Neuron (in vitro differentiated cells): Measurements from ENCODE around the gene INAFM2.

ENCODE experiments used
- H2AFZ ChIP-seq: one replicate; pipeline ENCODE4 v1.6.1; 2013; ENCODE audit warnings: low read depth, mild to moderate bottlenecking, inconsistent platforms, low read length, moderate library complexity
- H3K27me3 ChIP-seq: one replicate; pipeline ENCODE4 v1.6.1; 2013; ENCODE audit warnings: low read length; ENCODE audit not compliant: insufficient read depth
- H3K36me3 ChIP-seq: one replicate; pipeline ENCODE4 v1.6.1; 2013; ENCODE audit warnings: low read length; ENCODE audit not compliant: insufficient read depth
- H3K4me1 ChIP-seq: one replicate; pipeline ENCODE4 v1.6.1; 2013; ENCODE audit warnings: low read length; ENCODE audit not compliant: insufficient read depth
- H3K4me3 ChIP-seq: 2 replicates; pipeline ENCODE4 v1.5.1; 2013; ENCODE audit warnings: mild to moderate bottlenecking, low read length, moderate library complexity
- H3K9me3 ChIP-seq: one replicate; pipeline ENCODE4 v1.6.1; 2013; ENCODE audit warnings: low read length

INAFM2 gene

DNA sequence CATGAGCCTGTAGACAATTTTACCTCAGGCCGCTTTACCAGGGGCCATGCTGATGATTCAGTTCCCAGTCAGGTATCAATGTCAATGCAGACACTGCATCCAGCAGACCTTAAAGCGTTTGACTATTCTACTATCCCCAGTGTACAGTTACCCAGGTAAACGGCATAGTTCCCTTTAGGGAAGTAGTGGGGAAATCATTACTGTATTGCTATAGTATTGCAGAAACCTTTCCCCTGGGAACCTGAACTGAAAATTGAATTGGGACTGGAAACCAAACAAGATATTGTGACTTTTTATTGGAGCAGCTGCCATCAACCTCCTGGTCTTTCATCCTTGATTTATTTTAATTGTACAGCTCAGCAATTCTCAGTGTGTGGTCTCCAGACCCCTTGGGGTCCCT is 6.6 kb upstream of the INAFM2 start:
- Histone ChIP-seq H3K4me1 (peaks cover 9% of the 10 kb centered on the region), H3K36me3 (no peaks in the 10 kb centered on the region), H3K9me3 (no peaks in the 10 kb centered on the region), H2AFZ (no peak overlapping the region), H3K27me3 (peaks cover 5% of the 10 kb centered on the region), H3K4me3 (no peak overlapping the region)

DNA sequence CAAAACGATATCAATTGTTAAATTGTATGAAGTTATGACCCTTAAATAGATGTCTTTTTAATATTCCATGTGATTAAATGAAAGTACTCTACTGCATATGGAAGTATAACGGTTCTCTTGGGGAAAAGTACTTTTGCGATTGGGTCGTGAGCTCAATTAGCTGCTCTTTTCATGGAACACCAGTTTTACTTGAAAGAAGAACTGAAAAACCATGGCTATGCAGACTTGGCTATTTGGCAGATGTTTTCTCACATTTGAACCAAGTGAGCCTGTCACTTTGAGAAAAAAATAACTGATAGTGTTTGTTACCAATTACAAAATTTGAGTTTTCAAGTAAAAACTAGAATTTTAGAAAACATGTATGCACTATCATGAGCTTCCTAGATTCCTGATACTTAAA is 5.9 kb upstream of the INAFM2 start:
- Histone ChIP-seq H3K36me3 (no peaks in the 10 kb centered on the region), H3K4me3 (no peak overlapping the region), H2AFZ (no peak overlapping the region), H3K4me1 (peaks cover 15% of the 10 kb centered on the region), H3K27me3 (peaks cover 10% of the 10 kb centered on the region), H3K9me3 (no peaks in the 10 kb centered on the region)

DNA sequence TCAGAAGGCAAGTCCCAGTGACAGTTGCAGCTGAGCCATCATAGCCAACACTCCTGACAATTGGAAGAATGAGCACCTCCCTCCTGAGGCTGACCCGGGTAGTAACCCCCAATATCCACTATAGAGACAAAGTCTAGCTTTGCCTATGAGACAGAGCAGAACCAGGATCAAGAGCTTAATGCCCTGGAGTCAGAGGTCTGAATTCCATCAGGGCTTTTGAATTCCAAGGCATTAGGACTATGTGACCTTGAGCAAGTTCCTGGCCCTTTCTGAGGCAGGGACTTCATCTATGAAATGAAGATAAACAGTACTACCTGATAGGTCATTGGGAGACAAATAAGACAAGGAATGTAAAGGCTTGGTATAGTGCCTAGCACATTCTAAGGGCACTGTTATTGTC is 3.1 kb upstream of the INAFM2 start:
- no peak overlapping the region for H3K4me3 ChIP-seq
- peaks cover 14% of the 10 kb centered on the region for H3K27me3 ChIP-seq

DNA sequence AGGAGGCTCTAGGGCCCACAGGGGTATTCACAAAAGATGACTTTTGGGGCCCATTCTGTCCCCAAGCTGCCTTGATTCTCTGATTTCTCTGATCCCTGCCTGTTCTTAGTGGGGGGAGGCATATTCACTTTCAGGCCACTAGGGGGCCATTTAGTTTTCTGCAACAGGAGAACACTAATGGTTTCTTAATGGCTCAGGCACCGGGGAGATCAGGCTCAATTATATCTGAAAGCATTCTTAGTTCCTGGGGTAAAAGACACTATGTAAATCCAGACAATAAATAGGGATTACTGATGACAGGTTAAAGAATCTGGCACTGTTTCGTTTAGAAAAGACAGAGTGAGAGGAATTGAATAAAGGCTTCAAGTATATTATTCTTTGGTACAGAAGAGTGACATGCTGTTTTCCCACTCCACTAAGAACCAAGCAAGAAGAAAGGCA is 2.5 kb upstream of the INAFM2 start:
- Histone ChIP-seq H3K27me3 (peaks cover 13% of the 10 kb centered on the region), H3K9me3 (no peaks in the 10 kb centered on the region), H2AFZ (no peak overlapping the region), H3K36me3 (no peaks in the 10 kb centered on the region), H3K4me1 (peaks cover 37% of the 10 kb centered on the region), H3K4me3 (no peak overlapping the region)

More for the DNA sequence above, 3.1 kb upstream of the INAFM2 start:
- Histone ChIP-seq H2AFZ (no peak overlapping the region), H3K9me3 (no peaks in the 10 kb centered on the region), H3K4me1 (peaks cover 31% of the 10 kb centered on the region), H3K36me3 (no peaks in the 10 kb centered on the region)

DNA sequence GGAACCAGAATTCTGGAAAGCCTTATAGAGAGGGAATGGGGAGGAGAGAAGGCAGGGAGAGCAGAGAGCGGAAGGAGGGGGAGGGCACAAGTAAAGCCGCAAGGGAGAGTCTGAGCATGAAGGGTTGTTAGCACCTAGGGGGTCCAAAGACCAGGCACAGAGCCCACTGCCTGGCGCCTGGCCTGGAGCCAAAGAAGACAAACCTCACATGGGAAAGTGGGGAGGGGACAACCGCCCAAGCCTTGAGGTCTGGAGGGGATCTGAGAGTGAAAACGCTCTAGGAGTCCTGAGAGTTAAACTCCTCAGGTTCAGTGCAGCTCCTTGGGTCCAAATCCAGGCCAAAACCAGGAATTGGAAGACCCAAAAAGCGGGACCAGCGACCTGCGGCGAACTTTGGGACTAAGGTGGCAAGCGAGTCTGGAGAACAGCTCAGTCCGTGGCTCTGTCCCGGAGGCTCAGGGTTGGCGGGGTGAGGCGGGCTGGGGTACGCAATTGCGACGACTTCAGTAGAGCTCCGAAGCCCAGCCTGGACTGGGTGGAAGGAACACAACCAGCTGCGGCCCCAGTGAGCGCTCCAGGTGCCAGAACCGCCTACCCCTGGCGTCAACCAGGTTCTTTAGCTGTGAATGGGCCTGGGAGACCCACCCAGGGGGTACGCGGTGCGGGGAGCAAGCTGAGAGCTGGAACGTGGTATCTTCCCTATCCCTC is 807 bp upstream of the INAFM2 start:
- Histone ChIP-seq H3K9me3 (no peaks in the 10 kb centered on the region), H3K4me3 (peak overlapping the region; percentile 82), H2AFZ (no peak overlapping the region), H3K27me3 (peaks cover 9% of the 10 kb centered on the region), H3K36me3 (no peaks in the 10 kb centered on the region), H3K4me1 (peaks cover 53% of the 10 kb centered on the region)

DNA sequence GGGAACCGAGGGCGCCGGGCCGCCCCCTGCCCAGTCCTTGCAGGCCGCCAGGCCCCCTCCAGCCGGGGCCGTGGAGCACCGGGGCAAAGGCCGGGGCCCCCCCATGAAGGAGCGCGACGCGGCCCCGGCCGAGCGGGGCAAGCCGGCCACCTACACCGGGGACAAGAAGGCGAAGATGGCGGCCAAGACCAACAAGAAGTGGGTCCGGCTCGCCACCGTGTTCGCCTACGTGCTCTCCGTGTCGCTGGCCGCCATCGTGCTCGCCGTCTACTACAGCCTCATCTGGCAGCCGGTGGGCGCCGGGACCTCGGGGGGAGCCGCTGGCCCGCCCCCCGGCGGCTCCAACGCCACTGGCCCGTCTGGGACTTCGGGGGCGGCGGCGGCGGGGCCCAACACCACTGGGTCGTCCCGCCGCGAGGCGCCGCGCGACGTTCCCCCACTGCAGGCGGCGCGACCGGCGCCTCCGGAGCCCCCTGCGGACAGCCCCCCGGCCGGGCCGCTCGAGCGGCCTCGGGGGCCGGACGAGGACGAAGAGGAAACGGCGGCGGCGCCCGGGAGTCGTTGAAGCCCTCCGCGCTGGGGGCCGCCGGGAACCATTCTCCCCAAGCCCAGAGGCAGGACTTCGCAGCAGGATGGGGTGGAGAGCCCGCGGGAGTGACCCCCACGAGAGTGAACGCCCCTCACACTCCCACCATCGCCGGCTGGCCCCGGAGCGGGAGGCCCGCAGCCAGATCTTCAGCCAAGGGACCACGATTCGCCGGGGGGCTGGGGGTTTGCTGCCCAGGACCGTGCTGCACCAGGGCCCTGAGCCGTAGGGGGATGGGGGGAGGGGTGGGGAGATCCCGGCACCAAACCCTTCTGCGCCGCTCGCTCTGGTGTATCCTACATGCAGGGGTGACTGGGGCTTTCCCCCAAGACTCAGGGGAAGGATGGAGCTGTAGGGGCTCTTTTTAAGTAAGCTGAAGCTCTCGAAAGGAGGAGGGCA is 753 bp downstream of the INAFM2 start:
- Histone ChIP-seq H2AFZ (no peak overlapping the region), H3K4me3 (peak overlapping the region; percentile 82), H3K36me3 (no peaks in the 10 kb centered on the region), H3K27me3 (peaks cover 9% of the 10 kb centered on the region), H3K4me1 (peaks cover 66% of the 10 kb centered on the region), H3K9me3 (no peaks in the 10 kb centered on the region)

DNA sequence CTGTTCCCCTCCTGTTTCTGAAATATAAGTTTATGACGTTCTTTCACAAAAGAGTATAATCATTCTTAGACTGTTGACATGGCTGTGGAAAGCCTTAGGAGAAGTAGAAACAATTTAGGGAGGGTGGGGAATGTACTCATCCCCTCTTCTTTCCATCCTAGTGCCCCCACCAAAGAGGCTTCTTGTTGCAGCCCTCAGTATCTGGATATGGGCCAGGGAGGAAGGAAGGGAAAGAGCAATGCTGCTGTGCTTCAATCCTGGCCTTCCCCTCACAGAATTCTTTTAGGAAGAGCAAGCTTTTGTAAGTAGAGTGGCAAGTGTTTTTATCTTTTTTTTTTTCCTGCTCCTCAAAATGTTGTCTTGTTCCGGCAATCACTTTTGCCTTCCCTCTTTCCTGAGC is 1.7 kb downstream of the INAFM2 start:
- peaks cover 76% of the 10 kb centered on the region for H3K4me1 ChIP-seq
- H3K36me3 ChIP-seq, result no peaks in the 10 kb centered on the region
- H3K27me3 ChIP-seq, result peaks cover 9% of the 10 kb centered on the region
- H3K4me3 ChIP-seq, result peak overlapping the region; percentile 82
- H2AFZ ChIP-seq, result no peak overlapping the region
- no peaks in the 10 kb centered on the region for H3K9me3 ChIP-seq

DNA sequence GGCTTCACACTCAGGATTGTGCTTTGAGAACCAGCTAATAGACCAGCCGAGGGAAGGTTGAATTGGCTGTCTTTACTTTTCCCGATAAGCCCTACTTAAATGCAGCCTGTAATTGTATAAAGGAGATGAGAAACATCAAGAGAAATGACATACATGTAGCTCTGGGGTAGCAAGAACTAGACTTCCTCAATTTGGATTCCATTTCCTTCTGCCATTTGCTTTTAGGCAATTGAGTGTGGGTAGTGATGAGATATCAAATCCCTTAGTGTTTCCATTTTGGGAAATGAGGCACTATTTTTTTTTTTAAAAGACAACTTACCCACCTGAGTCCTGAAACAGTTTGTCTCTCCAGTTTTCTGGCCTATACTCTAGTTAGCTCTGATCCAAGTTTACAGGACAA is 2.2 kb downstream of the INAFM2 start:
- H3K36me3 ChIP-seq, result no peaks in the 10 kb centered on the region
- H2AFZ ChIP-seq, result no peak overlapping the region
- no peaks in the 10 kb centered on the region for H3K9me3 ChIP-seq
- H3K27me3 ChIP-seq, result peaks cover 9% of the 10 kb centered on the region
- H3K4me1 ChIP-seq, result peaks cover 77% of the 10 kb centered on the region
- no peak overlapping the region for H3K4me3 ChIP-seq

DNA sequence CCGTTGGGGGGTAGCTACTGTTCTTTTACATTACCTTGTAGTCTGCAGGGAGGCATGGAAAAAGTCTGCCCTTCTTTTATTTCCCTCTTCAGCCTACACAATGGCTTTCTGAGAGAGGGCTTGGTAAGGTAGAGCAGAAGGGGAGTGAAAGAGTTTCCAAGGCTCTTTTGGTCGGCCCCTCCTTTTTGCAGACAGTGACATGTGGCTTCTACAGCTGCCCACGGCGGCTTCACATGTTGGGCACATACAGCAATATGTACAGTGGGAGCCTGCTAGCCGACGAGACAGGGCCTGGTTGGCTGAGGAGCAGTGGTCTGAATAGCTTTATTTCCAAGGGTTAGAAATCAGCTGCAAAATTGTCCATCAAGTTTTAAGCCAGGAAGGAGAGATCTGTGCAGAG is 4.0 kb downstream of the INAFM2 start:
- Histone ChIP-seq H3K4me1 (peaks cover 65% of the 10 kb centered on the region), H2AFZ (no peak overlapping the region), H3K9me3 (no peaks in the 10 kb centered on the region), H3K36me3 (no peaks in the 10 kb centered on the region), H3K4me3 (no peak overlapping the region), H3K27me3 (peaks cover 4% of the 10 kb centered on the region)

DNA sequence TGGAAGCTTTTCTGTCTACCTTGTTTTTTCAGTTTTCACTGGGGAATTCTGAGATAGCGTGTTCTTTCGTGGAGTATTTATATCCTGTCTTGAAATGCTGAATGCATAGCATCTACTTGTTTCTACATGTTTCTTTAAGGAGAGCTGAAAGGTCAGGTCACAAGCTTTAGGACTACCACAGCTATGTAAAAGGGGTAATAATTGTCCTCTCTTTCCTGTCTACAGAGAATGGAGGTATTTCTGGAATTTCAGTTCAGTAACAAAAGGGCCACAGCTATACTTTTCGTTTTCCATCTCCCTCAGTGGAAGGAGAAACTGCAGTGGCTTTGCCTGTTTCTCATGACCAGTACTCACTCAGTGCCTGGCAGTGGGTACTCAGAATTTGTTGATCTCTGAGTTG is 4.7 kb downstream of the INAFM2 start:
- no peaks in the 10 kb centered on the region for H3K27me3 ChIP-seq
- H3K4me3 ChIP-seq, result no peak overlapping the region

DNA sequence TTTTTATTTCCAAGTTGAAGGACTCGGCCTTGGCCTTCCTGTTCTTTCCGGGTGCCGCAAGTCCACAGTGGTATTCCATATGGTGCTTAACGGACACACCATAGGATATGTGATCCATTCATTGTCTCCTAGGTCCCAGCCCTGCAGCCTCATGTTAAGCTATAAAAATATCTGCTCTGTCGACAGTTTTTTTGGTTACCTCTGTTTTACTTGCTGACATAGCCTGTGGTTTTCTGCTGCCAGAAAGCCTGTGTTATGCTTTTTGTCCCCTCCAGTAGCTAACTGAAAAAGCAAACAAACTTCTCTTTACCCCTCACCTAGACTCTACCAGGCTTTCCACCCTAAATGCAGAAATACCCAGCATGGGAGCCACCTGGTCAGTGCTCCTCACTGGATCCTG is 5.3 kb downstream of the INAFM2 start:
- Histone ChIP-seq H3K27me3 (no peaks in the 10 kb centered on the region), H3K4me1 (peaks cover 59% of the 10 kb centered on the region), H3K4me3 (no peak overlapping the region), H2AFZ (no peak overlapping the region), H3K9me3 (no peaks in the 10 kb centered on the region), H3K36me3 (no peaks in the 10 kb centered on the region)

More for the DNA sequence above, 4.7 kb downstream of the INAFM2 start:
- Histone ChIP-seq H3K36me3 (no peaks in the 10 kb centered on the region), H3K9me3 (no peaks in the 10 kb centered on the region), H2AFZ (no peak overlapping the region), H3K4me1 (peaks cover 59% of the 10 kb centered on the region)

DNA sequence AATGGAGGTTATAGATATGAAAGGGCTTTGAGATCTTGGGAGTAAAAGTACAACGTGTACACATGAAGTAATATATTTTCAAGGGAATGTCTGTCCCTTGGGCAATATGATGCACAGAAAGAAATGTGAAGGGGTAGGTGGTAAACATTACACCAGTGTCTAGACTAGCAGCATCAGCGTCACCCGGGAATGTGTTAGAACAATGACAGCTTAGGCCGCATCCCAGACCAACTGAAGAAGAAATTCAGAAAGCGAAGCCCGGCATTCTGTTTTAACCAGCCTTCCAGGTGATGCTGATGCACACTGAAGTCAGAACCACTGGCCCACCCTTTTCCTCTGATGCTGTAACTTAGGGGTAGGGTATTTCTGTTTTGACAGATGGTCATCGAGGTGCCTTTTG is 6.3 kb downstream of the INAFM2 start:
- Histone ChIP-seq H3K27me3 (no peaks in the 10 kb centered on the region), H3K4me3 (no peak overlapping the region), H2AFZ (no peak overlapping the region), H3K9me3 (no peaks in the 10 kb centered on the region), H3K36me3 (no peaks in the 10 kb centered on the region), H3K4me1 (peaks cover 54% of the 10 kb centered on the region)

DNA sequence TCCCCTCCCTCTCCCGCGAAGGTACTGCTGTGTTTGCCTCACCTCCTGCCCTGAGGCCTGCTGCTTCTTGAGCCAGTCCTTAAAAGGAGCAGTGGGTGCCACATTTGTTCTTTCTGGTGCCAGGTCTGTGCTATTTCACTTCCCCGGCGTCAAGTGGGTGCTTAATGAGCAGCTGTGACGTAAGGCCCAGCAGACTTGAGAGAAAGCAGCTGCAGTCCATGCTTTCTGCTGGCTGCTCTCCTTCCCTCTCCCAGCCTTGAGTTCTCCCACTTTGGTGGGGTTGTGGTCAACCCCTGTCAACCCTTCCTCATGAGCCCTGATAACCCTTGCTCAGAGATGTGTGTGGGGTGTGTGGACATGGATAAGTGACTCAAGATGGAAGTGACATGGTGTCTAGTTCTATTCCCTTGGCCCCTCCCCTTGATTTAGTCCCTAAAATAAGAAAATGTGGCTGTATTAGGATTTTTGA is 6.9 kb downstream of the INAFM2 start:
- Histone ChIP-seq H3K27me3 (no peaks in the 10 kb centered on the region), H3K4me1 (peaks cover 48% of the 10 kb centered on the region), H2AFZ (no peak overlapping the region), H3K9me3 (no peaks in the 10 kb centered on the region), H3K4me3 (no peak overlapping the region), H3K36me3 (no peaks in the 10 kb centered on the region)
